HPDE6-E6E7 (cell line): ENCODE data around the gene KLHL6.
"Not testable (repeated sequence)": the region's sequence is repeated elsewhere in the genome, so short reads cannot be mapped to it uniquely, and the experiment has no call there.

Source experiments
- DNase-seq: peaks from one replicate; pipeline ENCODE4 v3.0.0; 2011; ENCODE audit warnings: missing footprints; ENCODE audit errors: extremely low spot score

The KLHL6 gene

DNA sequence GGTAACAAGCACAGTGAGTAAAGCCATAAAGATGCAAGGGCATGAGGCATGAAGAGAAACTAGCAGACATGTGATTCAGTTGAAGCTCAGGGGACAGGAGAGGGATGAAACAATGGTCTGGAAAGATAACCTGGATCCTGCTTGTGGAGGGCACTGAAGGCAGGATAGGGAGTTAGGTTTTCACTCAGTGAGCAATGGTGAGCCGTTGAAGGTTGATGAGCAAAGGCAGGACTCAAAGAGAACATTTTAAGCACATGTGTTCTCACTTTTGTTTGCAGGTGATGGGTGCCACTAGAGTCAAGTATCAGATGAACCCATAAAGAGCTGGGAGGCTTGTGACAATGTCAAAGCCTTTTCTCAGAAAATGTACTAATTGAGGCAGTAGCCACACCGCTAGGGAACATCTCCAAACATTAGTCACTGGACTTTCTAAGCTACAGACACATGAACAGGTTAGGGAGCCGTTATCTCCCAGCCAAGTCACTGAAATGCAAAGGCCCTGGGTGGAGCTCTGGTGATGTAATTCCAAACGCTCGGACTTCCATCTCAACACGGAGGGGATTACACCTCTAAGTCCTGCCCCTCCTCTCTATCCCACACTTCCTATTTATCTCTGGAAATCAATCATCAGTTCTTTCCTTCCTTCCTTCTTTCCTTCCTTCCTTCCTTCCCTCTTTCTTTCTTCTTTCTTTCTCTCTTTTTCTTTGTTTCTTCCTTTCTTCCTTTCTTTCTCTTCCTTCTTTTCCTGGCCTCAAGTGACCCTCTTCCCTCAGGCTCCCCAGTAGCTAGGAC lies 22.7 kb downstream of the KLHL6 start:
- no peak for DNase-seq

DNA sequence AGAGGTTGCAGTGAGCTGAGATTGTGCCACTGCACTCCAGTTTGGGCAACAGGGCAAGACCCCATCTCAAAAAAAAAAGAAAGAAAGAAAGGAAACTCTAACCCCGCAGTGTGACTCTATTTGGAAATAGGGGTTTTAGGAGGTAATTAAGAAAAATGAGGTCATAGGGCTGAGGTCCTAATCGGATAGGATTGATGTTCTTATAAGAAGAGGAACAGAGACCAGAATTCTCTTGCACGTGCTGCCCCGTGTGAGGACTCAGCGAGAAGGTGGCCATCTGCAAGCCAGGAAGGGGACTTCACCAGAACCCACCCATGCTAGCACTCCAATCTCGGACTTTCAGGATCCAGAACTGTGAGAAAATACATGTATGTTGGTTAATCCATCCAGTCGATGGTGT lies 25.8 kb downstream of the KLHL6 start:
- no peak for DNase-seq

DNA sequence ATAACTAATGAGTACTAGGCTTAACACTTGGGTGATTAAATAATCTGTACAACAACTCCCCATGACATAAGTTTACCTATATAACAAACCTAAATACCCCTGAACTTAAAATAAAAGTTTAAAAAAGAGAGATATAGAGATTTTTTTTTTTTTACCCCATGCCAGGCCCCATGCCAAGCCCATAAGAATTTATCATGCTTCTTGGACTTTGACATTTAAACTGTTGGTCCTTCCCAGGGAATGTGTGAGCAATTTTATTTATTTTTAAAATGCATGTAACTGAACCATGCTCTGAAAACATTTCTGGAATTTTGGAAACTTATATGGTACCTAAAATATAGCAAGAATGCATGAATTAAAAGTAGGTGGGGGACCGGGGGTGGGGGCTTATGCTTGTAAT lies 26.3 kb downstream of the KLHL6 start:
- DNase-seq = no peak

DNA sequence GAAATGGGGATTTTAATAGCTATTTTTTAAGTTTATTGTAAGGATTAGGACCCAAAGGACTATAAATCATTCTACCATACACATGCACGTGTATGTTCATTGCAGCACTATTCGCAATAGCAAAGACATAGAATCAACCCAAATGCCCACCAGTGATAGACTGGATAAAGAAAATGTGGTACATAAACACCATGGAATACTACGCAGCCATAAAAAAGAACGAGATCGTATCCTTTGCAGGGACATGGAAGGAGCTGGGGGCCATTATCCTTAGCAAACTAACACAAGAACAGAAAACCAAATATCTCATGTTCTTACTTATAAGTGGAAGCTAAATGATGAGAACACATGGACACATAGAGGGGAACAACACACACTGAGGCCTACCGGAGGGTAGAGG lies 26.7 kb downstream of the KLHL6 start:
- DNase-seq = not testable (repeated sequence)

DNA sequence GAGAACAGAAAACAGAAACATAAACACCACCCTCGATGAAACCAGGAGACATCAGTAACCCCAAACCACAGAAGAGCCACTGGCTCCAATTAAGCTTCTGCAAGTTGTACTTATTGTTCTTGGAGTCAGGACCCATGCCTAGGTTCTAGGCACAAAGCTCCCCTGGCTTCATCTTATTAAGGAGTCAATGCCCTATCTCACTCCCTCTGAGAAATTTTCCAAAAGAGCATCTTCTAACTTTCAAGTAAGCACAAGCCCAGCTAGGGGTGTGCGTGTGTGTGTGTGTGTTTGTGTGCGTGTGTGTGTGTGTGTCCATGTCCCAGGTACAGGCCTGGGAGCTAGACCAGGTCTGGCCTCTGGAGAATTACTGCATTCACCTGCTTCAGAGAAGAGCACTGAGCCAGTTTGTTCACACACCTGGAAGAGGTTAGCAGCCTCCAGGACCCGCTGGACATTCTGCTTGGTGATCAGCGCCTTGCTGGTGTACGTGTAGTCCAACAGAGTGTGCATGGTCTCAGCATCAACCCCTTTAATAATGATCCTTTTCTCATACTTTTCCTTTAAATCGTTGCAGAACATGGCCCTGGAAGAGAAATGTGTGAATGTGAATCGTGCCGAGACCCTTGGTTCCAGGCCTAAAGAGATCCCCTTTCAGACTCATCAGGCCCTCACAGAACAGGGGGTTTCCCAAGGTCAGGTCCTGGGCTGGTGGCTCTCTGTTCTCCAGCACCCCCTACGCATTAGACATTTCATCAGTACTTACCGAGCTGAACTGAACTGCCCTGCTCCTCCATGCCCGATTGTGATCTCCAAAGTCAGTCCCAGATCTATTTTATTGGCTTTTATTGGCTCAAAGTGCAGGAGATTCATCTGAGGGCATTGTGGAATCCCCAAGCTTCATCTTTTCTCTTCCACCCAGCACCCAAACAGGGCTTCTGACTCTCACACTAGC lies 27.8 kb downstream of the KLHL6 start:
- DNase-seq = no peak

DNA sequence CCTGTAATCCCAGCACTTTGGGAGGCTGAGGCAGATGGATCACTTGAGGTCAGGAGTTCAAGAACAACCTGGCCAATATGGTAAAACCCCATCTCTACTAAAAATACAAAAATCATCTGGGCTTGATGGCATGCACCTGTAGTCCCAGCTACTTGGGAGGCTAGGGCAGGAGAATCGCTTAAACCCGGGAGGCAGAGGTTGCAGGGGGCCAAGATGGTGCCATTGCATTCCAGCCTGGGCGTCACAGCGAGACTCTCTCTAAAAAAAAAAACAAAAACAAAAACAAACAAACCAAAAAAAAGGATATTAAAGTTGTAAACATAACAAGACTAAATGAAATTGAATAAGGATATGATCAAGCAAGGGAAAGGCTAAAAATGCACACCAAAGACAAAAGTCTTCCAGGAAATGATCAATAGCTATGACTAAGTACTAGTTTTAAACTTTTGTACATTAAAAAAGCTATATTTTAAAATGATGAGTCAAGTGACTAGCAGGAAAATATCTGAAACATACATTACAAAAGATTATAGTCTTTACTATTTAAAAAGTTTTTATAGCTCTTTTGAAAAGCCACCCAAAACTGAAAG lies 28.6 kb downstream of the KLHL6 start:
- DNase-seq = no peak

DNA sequence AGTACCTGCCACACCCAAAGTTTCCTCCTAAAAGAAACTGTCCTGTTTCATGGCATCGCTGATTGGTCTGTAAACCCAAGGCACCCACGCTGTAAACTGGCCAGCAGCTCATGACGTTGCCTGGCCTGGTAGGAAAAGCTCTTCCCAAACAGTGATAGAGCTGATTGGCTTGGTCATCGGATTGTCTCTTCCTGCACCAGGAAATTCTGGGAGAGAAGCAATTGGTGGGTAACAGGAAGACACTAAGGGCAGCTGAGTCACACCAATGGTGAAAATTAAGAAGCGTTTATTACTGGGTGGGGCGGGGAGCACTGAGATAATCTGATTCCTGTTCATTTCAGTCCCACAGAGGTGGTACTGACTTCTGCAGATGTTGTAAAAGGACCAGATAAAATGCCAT lies 31.0 kb downstream of the KLHL6 start:
- DNase-seq = no peak

DNA sequence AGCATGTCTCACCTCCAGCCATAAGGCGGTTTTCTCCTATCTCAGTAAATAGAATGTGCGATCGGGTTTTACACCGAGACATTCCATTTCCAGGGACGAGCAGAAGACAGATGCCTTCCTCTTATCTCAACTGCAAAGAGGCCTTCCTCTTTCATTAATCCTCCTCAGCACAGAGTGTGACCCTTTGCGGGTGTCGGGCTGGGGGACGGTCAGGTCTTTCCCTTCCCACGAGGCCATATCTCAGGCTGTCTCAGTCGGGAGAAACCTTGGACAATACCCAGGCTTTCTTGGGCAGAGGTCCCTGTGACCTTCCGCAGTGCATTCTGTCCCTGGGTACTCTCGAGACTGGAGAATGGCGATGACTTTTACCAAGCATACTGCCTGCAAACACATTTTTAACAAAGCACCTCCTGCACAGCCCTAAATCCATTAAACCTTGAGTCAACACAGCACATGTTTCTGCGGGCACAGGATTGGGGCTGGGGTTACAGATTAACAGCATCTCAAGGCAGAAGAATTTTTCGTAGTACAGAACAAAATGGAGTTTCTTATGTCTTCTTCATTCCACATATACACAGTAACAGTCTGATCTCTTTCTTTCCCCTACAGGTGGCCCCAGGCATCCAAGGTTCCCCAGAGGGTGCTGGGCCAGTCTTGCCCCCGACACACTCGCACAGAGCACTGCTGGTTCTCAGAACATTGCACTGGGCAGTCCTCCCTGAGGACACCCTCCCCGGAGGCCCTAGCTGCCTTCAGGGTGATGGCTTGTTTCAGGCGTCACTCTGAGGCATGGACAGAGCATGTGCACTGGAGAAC lies 34.6 kb downstream of the KLHL6 start:
- not testable (repeated sequence) for DNase-seq

DNA sequence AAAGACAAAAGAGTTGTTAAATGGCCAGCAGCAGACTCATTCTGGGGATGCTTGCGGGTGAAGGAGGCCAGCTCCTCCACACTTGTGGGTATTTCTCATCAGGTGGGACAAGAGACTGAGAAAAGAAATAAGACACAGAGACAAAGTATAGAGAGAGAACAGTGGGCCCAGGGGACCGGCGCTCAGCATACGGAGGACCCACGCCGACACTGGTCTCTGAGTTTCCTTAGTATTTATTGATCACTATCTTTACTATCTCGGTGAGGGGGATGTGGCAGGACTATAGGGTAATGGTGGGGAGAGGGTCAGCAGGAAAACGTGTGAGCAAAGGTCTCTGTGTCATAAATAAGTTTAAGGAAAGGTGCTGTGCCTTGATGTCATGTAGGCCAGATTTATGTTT lies 35.2 kb downstream of the KLHL6 start:
- not testable (repeated sequence) for DNase-seq

DNA sequence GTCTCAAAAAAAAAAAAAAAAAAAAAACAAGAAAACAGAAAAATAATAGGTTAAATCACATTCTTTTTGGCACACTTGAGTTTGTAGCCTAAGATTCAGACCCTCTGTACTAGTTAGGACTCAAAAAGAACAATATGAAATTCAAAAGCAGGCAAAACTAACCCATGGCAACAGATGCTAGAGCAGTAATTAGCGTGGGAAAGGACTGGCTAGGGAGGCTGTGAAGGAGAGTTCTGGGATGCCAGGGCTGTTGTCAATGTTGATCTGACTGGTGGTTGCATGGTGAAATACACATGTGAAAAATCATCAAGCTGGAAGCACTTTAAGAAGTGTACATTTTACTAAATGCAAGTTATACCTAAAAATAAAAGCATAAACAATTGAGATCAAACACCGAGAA lies 35.6 kb downstream of the KLHL6 start:
- no peak for DNase-seq

DNA sequence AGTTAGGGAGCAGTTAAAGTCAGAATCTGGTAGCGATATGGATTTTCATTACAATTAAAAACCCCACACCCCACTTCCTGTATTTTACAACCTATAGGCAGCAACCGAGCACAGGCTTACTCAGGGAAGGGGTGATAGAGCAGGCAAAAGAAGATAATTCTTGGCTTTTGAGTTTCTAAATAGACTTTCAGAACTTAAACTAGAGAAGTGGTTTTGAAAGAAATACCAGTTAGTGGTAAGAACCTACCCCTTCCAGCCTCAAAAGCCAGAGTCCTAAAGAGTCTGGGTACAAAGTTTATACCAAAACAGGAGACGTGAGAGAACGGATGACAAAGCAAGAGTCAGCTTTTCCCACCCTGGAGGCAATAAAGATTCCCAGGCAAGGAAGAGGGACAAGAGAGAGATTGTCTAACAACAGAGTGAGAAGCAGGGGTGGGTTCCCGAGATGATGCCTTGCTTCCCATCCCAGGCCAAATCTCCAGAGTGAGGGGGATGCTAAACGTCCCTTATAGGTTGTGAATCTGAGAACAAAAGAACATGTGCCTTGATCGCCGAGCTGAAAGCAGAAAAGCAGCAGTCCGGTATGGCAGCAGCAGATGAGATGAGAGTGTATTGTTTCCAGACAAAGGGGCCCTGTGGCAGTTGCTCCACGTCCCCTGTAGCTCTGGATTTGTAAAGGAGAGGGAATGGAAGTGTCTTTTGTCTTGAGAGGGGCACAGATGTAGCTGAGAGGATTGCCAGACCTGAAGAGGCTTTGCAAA lies 36.8 kb downstream of the KLHL6 start:
- DNase-seq = no peak

DNA sequence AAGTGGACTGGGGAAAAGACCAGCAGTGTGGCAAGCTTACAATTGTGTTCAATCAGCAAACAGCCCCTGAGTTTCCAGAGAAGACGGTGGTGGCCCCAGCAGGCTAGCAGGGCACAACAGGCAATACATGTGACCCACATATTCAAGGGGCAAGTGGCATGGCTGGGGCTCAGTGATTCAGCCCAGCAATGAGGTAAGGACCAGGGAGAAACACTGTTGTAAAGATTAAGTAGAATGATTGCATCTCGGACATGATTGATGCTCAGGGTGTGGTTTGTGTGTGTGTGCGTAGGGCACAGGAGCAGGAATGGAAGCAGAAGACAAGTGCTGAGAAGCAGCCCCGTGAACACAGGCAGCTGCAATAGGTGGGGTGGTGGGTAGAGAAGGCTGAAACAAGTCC lies 37.9 kb downstream of the KLHL6 start:
- DNase-seq = no peak

DNA sequence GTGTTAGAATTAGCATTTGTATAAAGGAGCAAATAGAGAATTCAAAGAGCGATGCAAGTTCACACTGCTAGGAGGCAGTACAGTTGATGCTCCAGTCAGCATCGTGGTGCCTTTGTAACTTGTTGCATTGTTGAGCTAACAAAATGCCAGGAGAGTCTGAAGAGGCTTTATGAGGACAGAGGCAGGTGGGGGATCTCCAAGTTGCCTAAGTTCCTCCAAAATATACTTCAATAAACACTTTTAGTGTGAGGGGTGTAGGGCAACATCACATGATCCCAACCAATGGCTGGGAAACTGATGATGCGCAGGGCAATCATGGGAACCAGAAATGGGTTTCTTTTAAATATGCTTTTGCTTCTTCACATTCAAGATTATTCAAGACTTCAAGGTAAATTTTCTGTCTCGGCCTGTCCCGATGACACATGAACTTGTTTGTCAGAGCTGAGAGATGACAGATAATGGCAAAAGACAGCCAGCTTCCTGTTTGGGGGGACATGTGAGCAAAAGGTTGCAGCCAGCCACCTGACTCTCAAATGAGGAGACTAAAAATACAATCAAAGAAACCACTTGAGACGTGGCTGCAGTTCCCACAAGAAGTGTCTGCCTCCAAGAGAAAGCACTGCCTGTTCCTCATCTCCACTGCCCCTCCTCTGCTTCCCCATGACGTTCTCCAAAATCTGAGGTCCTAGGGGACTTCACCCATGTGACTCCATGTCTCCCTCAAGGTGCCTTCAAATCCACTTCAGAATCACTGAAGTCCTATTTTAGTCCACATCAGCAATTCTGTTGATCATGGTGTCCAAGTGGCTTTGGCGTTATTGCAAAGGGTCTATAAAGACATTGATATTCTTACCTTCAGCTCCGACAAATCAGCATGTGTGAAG lies 39.3 kb downstream of the KLHL6 start:
- no peak for DNase-seq

DNA sequence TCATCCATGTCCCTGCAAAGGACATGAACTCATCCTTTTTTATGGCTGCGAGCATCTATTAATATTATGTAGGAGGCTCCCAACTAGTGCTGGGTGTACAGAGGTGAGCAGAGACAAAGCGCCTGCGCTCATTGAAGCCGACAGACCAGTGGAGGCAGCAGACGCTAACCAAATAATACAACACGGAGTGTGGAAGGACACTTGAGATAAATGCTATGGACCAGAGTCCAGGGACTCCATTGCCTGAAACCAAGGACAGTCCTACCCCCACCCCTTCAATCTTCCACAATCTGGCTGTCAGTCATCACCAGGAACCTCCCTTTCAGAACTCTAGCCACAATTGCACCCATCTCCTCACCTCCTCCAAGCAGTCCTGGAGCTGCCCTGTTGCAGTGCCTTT lies 41.5 kb downstream of the KLHL6 start:
- DNase-seq = no peak

DNA sequence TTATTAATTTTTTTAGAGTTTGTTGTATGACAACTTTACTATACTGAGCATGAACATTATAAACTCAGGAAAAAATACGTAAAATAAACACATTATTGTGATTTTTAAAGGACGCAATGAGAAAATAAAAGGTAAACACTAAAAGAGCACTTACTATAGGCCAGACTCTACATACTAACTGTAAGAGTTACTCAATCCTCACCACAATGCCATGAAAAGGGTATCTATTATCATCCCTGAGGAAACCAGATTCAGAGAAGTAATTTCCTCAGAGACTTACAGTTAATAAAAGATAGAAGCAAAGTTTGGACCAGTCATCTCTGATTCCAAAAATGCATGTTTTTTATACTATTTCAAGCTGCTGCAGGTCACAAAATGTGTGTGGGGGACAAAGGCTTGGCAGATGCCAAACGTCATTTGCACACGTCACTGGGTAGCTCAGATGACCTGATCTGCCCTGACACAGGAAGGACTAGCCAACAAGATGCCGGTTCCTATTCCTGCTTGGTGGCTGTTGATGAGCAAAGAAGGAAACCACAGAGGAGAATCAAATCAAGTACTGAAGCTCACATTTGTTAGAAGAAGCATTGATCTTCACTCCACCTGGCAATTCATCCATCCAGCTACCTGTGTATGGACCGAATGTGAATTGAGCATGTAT lies 42.3 kb downstream of the KLHL6 start:
- DNase-seq = no peak

DNA sequence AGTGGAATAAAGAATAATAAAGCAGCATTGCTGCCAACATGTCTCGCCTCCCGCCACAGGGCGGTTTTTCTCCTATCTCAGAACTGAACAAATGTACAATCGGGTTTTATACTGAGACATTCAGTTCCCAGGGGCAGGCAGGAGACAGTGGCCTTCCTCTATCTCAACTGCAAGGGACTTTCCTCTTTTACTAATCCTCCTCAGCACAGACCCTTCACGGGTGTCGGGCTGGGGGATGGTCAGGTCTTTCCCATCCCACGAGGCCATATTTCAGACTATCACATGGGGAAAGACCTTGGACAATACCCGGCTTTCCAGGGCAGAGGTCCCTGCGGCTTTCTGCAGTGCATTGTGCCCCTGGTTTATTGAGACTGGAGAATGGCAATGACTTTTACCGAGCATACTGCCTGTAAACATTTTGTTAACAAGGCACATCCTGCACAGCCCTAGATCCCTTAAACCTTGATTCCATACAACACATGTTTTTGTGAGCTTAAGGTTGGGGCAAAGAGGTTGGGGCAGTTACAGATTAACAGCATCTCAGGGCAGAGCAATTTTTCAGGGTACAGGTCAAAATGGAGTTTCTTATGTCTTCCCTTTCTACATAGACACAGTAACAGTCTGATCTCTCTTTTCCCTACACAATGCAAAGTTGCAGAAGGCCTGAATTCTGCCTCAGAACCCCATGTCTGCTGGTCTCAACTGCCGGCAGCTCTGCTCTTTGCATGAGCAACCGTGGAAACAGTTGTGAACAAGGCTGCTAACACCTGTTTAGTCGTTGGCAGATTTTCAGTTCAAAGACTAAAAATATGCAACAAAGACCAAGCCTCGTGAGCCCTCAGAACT lies 44.0 kb downstream of the KLHL6 start:
- DNase-seq = not testable (repeated sequence)

DNA sequence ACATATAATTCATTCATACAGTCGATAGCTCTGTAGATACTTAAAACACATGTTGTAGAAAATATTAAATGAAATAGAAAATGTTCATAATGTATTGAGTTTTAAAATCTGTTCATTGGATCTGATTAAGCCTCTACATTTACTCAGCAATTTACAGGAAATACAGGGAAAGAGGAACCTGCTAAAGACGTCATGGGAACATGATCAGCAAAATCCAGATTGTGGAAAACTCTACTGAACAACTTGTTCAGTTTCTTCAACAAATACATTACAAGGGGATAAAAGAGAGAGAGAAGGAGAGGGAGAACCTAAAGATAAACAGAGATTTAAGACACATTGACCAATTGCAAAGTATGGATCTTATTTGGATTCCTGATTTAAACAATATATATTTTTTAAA lies 46.7 kb downstream of the KLHL6 start:
- no peak for DNase-seq

DNA sequence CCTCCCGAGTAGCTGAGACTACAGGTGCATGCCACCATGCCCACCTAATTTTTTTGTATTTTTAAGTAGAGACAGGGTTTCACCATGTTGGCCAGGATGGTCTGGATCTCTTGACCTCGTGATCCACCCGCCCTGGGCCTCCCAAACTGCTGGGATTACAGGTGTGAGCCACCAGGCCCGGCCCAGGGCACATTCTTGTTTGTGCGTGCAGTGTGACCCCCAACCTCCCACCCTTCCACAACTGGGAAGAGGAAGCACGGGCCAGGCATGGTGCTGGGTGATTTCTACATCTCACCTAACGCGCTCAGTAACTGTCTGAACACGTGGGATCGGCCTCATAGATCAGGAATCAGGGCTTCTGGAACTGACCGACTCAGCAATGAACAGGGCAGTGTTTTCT lies 48.0 kb downstream of the KLHL6 start:
- DNase-seq = no peak
